Kidney epithelial cell (primary cell): ENCODE data around the gene RIPPLY1. TPM values are rescaled to one million over a fixed set of nuclear protein-coding genes. Genes with fewer than 3 reads are reported as not detected.

Source experiments
- DNase-seq: peaks from one replicate; pipeline ENCODE4 v3.0.0-alpha.2; 2010; ENCODE audit warnings: low read depth
- H3K27me3 ChIP-seq: 2 replicates; pipeline ENCODE4 v1.6.0; 2011; ENCODE audit warnings: low read length; ENCODE audit not compliant: control insufficient read depth, insufficient read depth
- H3K36me3 ChIP-seq: 2 replicates; pipeline ENCODE4 v1.5.1; 2011; ENCODE audit warnings: low read length; ENCODE audit not compliant: control insufficient read depth, insufficient read depth
- H3K4me3 ChIP-seq: 2 replicates; pipeline ENCODE4 v1.5.1; 2011; ENCODE audit warnings: low read depth, mild to moderate bottlenecking, control low read depth, low read length
- total RNA-seq: library from RNA; depleted of rRNA; stranded (reverse); fragments of >200 nt; gene quantifications from 2 replicates; pipeline ENCODE4 v1.2.3, GENCODE V29; 2015
- TF ChIP-seq, protein P1 (sequence below): IDR thresholded peaks from 2 replicates; pipeline ENCODE4 v1.5.1; 2011; ENCODE audit warnings: mild to moderate bottlenecking, moderate library complexity, low read length, control low read depth, inconsistent platforms; ENCODE audit not compliant: insufficient read depth, poor library complexity, severe bottlenecking

The RIPPLY1 gene
- total RNA-seq, 1 donor from 2014 or later: not detected

DNA sequence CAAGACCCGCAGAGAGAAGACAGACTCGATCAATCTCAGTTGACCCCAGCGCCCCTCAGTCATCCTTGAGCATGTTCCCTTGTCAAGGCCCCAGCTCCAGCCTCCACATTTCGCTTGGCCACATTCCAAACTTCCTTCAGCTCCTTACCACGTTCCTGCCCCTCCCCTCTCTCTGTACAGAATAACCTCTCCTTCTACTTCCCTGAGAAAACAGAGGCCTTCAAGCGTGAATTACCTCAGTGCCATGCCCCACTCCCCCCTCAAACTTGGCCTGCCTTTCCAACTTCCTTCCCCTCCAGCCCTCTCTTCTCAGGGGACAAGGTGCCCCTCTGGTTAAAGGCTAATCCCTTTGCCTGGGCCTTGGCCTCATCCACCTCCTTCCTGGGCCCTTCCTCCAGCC lies 3.2 kb upstream of the RIPPLY1 start:
- H3K27me3 ChIP-seq: peaks cover 4% of the 10 kb centered on the region
- TF ChIP-seq, protein P1, sequence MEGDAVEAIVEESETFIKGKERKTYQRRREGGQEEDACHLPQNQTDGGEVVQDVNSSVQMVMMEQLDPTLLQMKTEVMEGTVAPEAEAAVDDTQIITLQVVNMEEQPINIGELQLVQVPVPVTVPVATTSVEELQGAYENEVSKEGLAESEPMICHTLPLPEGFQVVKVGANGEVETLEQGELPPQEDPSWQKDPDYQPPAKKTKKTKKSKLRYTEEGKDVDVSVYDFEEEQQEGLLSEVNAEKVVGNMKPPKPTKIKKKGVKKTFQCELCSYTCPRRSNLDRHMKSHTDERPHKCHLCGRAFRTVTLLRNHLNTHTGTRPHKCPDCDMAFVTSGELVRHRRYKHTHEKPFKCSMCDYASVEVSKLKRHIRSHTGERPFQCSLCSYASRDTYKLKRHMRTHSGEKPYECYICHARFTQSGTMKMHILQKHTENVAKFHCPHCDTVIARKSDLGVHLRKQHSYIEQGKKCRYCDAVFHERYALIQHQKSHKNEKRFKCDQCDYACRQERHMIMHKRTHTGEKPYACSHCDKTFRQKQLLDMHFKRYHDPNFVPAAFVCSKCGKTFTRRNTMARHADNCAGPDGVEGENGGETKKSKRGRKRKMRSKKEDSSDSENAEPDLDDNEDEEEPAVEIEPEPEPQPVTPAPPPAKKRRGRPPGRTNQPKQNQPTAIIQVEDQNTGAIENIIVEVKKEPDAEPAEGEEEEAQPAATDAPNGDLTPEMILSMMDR: no peak
- H3K36me3 ChIP-seq: no peaks in the 10 kb centered on the region
- no peak for DNase-seq
- no peak overlapping the region for H3K4me3 ChIP-seq

DNA sequence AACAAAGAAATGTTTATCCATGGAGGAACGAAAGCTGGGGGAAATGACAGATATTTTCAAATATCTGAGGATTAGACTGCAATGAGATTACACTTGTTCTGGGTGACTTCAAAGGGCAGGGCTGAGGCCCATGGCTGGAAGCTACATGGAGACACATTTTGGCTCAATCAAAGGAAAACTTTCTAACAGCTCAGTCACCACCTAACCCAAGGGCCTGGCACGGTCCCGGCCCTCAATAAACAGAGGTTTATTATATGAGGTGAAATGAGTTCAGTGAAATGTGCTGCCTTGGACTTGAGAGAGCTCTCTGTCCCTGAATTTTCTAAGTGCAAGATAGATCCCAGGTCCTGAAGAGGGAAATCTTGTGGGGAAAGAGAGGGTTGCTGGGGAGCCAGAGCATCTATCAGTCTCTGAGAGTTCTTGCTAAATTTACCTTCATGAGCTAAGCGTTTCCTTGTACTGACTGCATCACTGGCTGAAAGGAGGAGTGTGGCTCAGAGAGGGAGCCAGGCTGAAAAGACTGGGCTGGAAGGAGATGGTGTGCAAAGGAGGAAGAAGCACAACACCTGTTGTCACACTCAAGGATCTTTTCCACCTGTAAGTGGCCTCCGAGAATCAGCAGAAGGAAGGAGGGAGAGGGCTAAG lies 2.0 kb upstream of the RIPPLY1 start:
- no peaks in the 10 kb centered on the region for H3K36me3 ChIP-seq
- H3K27me3 ChIP-seq: peaks cover 2% of the 10 kb centered on the region
- no peak overlapping the region for H3K4me3 ChIP-seq
- TF ChIP-seq, protein P1: no peak
- DNase-seq: no peak

DNA sequence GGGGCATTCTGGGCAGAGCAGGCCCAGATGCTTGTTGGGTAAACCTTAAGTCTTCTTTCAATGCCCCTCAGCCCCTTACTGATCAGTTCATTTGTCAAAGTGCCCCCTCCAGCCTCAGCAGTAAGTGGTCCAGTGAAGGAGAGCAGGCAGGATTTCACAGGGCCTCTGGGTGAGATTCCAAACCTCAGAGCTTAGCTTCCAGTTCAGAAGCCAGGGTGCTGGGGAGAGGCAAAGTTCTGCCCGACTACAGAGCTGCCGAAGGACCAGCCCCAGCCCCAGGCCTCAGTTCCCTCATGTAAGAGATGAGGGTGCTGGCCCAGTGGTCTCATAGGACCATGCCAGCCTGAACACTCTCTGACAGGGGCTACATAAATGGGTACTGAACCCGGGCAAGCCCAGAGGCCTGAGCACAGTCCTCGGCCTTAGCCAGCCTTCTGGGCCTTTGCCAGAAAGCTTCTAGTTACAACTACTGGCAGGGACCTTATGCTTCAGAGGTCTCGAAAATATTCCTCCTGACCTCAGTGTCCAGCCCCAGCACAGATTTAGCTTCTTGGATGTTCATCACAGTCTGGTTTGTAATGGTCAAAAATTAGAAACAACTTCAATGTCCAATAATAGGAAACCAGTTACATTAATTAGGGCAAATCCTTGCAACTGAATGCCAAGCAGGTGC lies 851 bp upstream of the RIPPLY1 start:
- H3K4me3 ChIP-seq: no peak overlapping the region
- TF ChIP-seq, protein P1: no peak

DNA sequence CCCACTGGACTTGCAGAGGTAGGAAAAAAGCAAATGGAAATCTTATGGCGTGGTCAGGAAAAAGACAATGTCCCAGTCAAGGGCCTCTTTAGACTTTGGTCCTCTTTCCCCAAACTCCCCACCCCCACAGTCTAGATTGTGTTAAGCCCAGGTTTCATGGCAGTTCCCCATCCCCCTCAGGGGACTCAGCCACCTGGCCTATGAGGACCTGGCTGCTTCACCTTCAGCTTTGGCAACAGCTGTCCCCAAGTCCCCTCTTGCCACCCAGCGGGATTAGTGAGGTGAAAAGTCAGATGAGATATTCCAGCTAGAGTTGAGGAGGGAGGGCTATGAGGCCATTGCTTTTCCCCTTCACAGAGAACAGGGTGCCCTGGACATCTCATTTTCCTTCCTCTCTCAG lies 457 bp downstream of the RIPPLY1 start:
- H3K36me3 ChIP-seq: no peaks in the 10 kb centered on the region
- TF ChIP-seq, protein P1: no peak
- H3K27me3 ChIP-seq: no peaks in the 10 kb centered on the region
- DNase-seq: no peak
- H3K4me3 ChIP-seq: no peak overlapping the region

More for the DNA sequence above, 851 bp upstream of the RIPPLY1 start:
- no peaks in the 10 kb centered on the region for H3K36me3 ChIP-seq
- H3K27me3 ChIP-seq: no peaks in the 10 kb centered on the region
- no peak for DNase-seq

DNA sequence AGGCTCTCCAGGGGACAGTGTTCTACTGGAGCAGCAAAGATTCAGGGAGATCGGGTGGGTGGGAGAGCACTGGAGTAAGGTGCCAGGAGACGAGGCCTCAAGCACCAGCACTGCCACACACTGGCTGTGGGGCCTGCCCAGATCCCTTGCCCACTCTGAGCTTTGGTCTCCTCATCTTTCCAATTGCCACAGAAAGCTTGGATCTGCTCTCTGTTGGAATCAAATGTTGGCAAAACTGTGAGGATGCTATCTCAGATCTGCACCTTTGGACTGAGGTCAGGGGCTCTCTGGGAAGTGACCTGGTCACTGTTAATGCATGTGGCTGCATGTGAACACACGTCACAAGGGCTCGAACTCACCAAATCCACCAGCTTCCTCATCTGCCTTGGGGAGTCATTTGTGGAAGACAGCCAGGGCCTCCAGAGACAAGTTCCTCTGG lies 1.3 kb downstream of the RIPPLY1 start:
- Histone ChIP-seq H3K27me3 (no peaks in the 10 kb centered on the region), H3K4me3 (no peak overlapping the region), H3K36me3 (no peaks in the 10 kb centered on the region)
- TF ChIP-seq, protein P1: no peak
- no peak for DNase-seq
